Lung (tissue), 12 donors: ENCODE measurements around the gene SPINK2. TPM values are rescaled to one million over a fixed set of nuclear protein-coding genes. Genes with fewer than 3 reads are reported as not detected.
A peak's percentile ranks its signal among the peaks of the same experiment; 100 is the strongest.

Source experiments
- ATAC-seq: fragments of 200-7000 bp; cut with Tn5 transposase; one replicate; pipeline ENCODE4 v1.9.1; 2020; ENCODE audit warnings: moderate number of reproducible peaks; ENCODE audit not compliant: insufficient read depth, low FRiP score
- DNase-seq, 3 donors: peaks; one replicate each; pipeline ENCODE4 v3.0.0-alpha.2; 2013 to 2017
- H3K27ac ChIP-seq, 2 donors: one replicate each; pipeline ENCODE4 v1.5.1; 2013; ENCODE audit warnings: mild to moderate bottlenecking in 2 of 2, moderate library complexity in 2 of 2, control low read depth in 1 of 2, inconsistent platforms in 1 of 2, low read depth in 1 of 2, low read length in 1 of 2
- H3K27me3 ChIP-seq, 3 donors: one replicate each; pipeline ENCODE4 v1.5.1; 2013; ENCODE audit warnings: low read length in 2 of 3; ENCODE audit not compliant: control insufficient read depth in 3 of 3, insufficient read depth in 3 of 3
- H3K36me3 ChIP-seq, 4 donors: one replicate each; pipeline ENCODE4 v1.5.1; 2013; ENCODE audit warnings: low read length in 4 of 4, mild to moderate bottlenecking in 1 of 4, moderate library complexity in 1 of 4; ENCODE audit not compliant: control insufficient read depth in 4 of 4, insufficient read depth in 4 of 4
- H3K4me1 ChIP-seq, 5 donors: one replicate each; pipeline ENCODE4 v1.5.1; 2013; ENCODE audit warnings: low read length in 5 of 5, mild to moderate bottlenecking in 2 of 5, moderate library complexity in 1 of 5; ENCODE audit not compliant: control insufficient read depth in 5 of 5, insufficient read depth in 5 of 5
- H3K4me3 ChIP-seq: one replicate; pipeline ENCODE4 v1.5.1; 2013; ENCODE audit warnings: mild to moderate bottlenecking, control low read depth, moderate library complexity
- H3K9ac ChIP-seq, 2 donors: one replicate each; pipeline ENCODE4 v1.5.1; 2013; ENCODE audit warnings: low read length in 2 of 2, control low read depth in 1 of 2; ENCODE audit not compliant: insufficient read depth in 1 of 2
- H3K9me3 ChIP-seq, 4 donors: one replicate each; pipeline ENCODE4 v1.5.1; 2013; ENCODE audit warnings: low read length in 3 of 4, mild to moderate bottlenecking in 1 of 4, moderate library complexity in 1 of 4; ENCODE audit not compliant: control insufficient read depth in 4 of 4, insufficient read depth in 3 of 4
- CTCF ChIP-seq: IDR thresholded peaks from 2 replicates; pipeline ENCODE4 v1.5.1; 2012; ENCODE audit warnings: mild to moderate bottlenecking; ENCODE audit errors: control extremely low read depth, extremely low read depth
- WGBS, 2 donors: extraction: QIAGEN DNeasy Blood & Tissue Kit; methylation state at CpG; one replicate each; pipeline ENCODE4 v1.1.7; 2013; 5-methylcytosine and 5-hydroxymethylcytosine counted together
- polyA plus RNA-seq, 2 donors: library from polyadenylated mRNA; stranded (reverse); fragments of 200-250 nt; gene quantifications; one replicate each; pipeline ENCODE4 v1.2.1, GENCODE V29; 2013
- total RNA-seq, 2 donors: library from RNA; depleted of rRNA in 1 of 2; stranded (reverse); fragments of >200 nt in 1 of 2; gene quantifications; one replicate each; pipeline ENCODE4 v1.2.1, GENCODE V29; 2014 to 2021
- donor health status: control.
- donor health status: control.
- donor health status: Bipolar disorder and iron deficiency.
- donor health status: healthy.
- donor health status: DM: yes; HTN: yes; CAD: no.

The SPINK2 gene
- total and polyA plus RNA-seq, 4 donors, result 0.91 TPM; not detected in 3

- Histone ChIP-seq H3K9me3 (no peaks in the 10 kb centered on the region), H3K27ac (no peak overlapping the region), H3K4me1 (peaks cover 0 to 23% (median 2%) of the 10 kb centered on the region in 5 donors), H3K36me3 (no peaks in the 10 kb centered on the region), H3K4me3 (no peak overlapping the region), H3K27me3 (no peaks in the 10 kb centered on the region), H3K9ac (no peak overlapping the region)
- 93 to 95% methylated on average over 4 of the region's 4 CpGs for WGBS, 2 donors
- no peak for DNase-seq
- ATAC-seq, result no peak
- no peak for TF ChIP-seq CTCF
Measured at GRCh38 chr4:56791316-56791715, 30.2 kb downstream of the SPINK2 start.

GRCh38 chr4:56790691-56791091 is 30.8 kb downstream of the SPINK2 start:
- H3K27me3 ChIP-seq, result no peaks in the 10 kb centered on the region
- WGBS, 2 donors, result 69 to 84% methylated on average over 1 of the region's 1 CpG
- no peaks in the 10 kb centered on the region for H3K9me3 ChIP-seq
- H3K27ac ChIP-seq, result no peak overlapping the region
- DNase-seq (peak in 2 of 3 donors; percentile 77 to 87), ATAC-seq (no peak)
- TF ChIP-seq CTCF, result no peak
- peaks cover 0 to 23% (median 2%) of the 10 kb centered on the region in 5 donors for H3K4me1 ChIP-seq
- H3K36me3 ChIP-seq, result no peaks in the 10 kb centered on the region
- H3K4me3 ChIP-seq, result no peak overlapping the region
- H3K9ac ChIP-seq, result no peak overlapping the region

- H3K4me1 ChIP-seq, result peaks cover 0 to 23% (median 2%) of the 10 kb centered on the region in 5 donors
- no peak overlapping the region for H3K27ac ChIP-seq
- H3K9me3 ChIP-seq, result no peaks in the 10 kb centered on the region
- no peak for ATAC-seq
- H3K9ac ChIP-seq, result no peak overlapping the region
- no peak for DNase-seq
- WGBS, 2 donors, result 76 to 86% methylated on average over 7 of the region's 7 CpGs
- no peak for TF ChIP-seq CTCF
- no peaks in the 10 kb centered on the region for H3K36me3 ChIP-seq
- H3K4me3 ChIP-seq, result no peak overlapping the region
- H3K27me3 ChIP-seq, result no peaks in the 10 kb centered on the region
Measured at GRCh38 chr4:56788081-56788480, 33.4 kb downstream of the SPINK2 start.

GRCh38 chr4:56787380-56787779 is 34.1 kb downstream of the SPINK2 start:
- no peak for TF ChIP-seq CTCF
- no peak overlapping the region for H3K4me3 ChIP-seq
- ATAC-seq, result no peak
- H3K36me3 ChIP-seq, result no peaks in the 10 kb centered on the region
- no peaks in the 10 kb centered on the region for H3K9me3 ChIP-seq
- no peaks in the 10 kb centered on the region for H3K27me3 ChIP-seq
- 59 to 70% methylated on average over 6 of the region's 6 CpGs for WGBS, 2 donors
- H3K4me1 ChIP-seq, result peaks cover 0 to 23% (median 2%) of the 10 kb centered on the region in 5 donors
- peak overlapping the region in 1 of 2 donors; percentile 73 for H3K27ac ChIP-seq
- peak; percentile 72 to 88 (median 82) for DNase-seq
- H3K9ac ChIP-seq, result peak overlapping the region in 1 of 2 donors; percentile 7
